ENCODE measurements around the gene ISG15.
"Not testable (repeated sequence)": the region's sequence is repeated elsewhere in the genome, so short reads cannot be mapped to it uniquely, and the experiment has no call there.

The ISG15 gene

DNA sequence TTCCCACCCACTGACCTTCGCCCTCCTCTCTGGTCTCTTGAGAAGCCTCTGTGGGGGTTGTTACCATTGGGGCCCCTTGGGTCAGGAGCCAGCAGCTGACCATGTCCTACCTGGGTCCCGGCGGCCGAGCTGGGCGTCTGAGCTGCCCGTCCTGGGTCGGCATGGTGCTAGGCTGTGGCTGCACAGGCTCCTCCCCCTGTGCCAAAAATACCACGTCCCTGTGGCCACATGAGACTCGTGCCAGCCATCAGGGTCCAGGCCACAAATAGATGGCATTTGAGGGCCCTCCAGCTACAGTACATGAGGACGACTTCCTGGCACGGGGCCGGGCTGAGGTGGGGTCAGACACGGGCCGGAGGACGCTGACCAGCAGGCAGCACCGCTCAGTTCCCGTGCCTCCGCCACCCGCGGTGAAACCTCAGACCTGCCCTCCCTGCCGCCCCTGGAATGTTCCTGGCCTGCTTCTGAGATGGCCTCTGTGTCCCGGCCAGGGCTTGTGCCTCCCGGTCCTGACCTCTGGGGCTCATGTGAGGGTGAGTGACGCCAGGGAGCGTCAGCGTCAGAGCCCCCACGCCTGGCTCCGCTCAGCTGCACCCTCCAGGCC is 31.2 kb upstream of the ISG15 start, which contains the start of gene PERM1:
TSS of gene PERM1 (minus strand) at position 139 of the 604 bp plus-strand sequence. CDS start 1,064 bp downstream, outside the sequence.
- POLR2A ChIA-PET = interaction anchor here (1.2 to 3.1 kb wide), 6 partner anchors 13 to 84 kb away, joined by 3 to 14 read pairs (median 4); partner anchors contain the start of gene HES4
- TF ChIP-seq HDGF (IDR thresholded peaks at IDR 0.05; ENCODE audit: borderline replicate concordance) (no peak), FOXK2 (IDR thresholded peaks at IDR 0.05) (no peak), ELF4 (IDR thresholded peaks at IDR 0.05) (no peak)
- no peak for DNase-seq (ENCODE audit: extremely low spot score)
- CTCF ChIA-PET = interaction anchor here (4.2 kb wide), 1 partner anchor 82 kb away, joined by 22 read pairs; no protein-coding TSS in a partner anchor

DNA sequence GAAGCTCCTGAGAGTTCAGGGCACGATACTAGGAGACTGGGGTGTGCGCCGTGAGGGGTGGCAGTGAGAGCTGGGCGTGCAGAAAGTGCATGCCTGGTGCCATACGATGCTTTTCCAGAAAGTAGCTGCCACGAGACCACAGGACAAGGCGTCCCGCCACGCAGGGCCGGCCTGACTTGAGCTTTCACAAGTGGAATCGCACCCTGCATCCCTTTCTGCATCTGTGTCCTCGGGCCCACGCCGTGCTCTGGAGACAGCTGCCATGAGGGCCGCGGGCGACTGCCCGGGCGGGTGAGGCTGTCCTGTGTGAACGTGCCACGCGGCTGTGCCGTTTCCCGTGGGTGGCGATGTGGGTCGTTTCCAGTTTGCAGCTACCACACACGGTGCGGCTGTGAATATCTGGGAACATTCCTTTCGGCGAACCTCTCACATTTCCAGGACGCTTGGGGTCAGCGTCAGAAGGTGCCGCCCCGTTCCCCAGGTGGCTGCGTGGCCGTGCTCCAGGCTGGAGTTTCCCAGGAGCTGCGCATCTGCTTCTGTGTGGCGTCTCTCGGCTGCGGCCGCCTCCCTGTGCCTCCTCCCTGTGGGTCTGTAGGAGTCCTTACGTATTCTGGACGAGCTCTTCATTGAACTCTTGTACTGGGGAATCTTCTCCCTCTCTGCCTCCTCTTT is 30.4 kb upstream of the ISG15 start:
- POLR2A ChIA-PET = interaction anchor here (1.0 to 3.1 kb wide), 6 partner anchors 14 to 81 kb away, joined by 3 to 14 read pairs (median 4); partner anchors contain the start of genes HES4 and NOC2L
- CTCF ChIA-PET = interaction anchor here (1.1 to 4.2 kb wide), 2 partner anchors 9 to 81 kb away, joined by 3 to 22 read pairs; no protein-coding TSS in a partner anchor
- TF ChIP-seq FOXA1 (IDR thresholded peaks at IDR 0.05) (no peak), BHLHE40 (IDR thresholded peaks at IDR 0.05; ENCODE audit: borderline replicate concordance) (no peak), SUZ12 (IDR thresholded peaks at IDR 0.05) (no peak), ARNT (IDR thresholded peaks at IDR 0.05) (no peak), SP1 (IDR thresholded peaks at IDR 0.05) (no peak), FOXK2 (IDR thresholded peaks at IDR 0.05) (no peak), HDGF (IDR thresholded peaks at IDR 0.05; ENCODE audit: borderline replicate concordance) (no peak), L3MBTL2 (conservative IDR thresholded peaks at IDR 0.05) (no peak), CTBP1 (IDR thresholded peaks at IDR 0.05; ENCODE audit: borderline replicate concordance) (no peak), TARDBP (IDR thresholded peaks at IDR 0.05) (no peak), ELF4 (IDR thresholded peaks at IDR 0.05) (no peak), LEF1 (IDR thresholded peaks at IDR 0.05; ENCODE audit: borderline replicate concordance) (no peak), ZNF384 (IDR thresholded peaks at IDR 0.05) (no peak)
- TF ChIP-seq, protein P1, sequence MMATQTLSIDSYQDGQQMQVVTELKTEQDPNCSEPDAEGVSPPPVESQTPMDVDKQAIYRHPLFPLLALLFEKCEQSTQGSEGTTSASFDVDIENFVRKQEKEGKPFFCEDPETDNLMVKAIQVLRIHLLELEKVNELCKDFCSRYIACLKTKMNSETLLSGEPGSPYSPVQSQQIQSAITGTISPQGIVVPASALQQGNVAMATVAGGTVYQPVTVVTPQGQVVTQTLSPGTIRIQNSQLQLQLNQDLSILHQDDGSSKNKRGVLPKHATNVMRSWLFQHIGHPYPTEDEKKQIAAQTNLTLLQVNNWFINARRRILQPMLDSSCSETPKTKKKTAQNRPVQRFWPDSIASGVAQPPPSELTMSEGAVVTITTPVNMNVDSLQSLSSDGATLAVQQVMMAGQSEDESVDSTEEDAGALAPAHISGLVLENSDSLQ (IDR thresholded peaks at IDR 0.05) = no peak
- no peak for DNase-seq (ENCODE audit: extremely low spot score)

DNA sequence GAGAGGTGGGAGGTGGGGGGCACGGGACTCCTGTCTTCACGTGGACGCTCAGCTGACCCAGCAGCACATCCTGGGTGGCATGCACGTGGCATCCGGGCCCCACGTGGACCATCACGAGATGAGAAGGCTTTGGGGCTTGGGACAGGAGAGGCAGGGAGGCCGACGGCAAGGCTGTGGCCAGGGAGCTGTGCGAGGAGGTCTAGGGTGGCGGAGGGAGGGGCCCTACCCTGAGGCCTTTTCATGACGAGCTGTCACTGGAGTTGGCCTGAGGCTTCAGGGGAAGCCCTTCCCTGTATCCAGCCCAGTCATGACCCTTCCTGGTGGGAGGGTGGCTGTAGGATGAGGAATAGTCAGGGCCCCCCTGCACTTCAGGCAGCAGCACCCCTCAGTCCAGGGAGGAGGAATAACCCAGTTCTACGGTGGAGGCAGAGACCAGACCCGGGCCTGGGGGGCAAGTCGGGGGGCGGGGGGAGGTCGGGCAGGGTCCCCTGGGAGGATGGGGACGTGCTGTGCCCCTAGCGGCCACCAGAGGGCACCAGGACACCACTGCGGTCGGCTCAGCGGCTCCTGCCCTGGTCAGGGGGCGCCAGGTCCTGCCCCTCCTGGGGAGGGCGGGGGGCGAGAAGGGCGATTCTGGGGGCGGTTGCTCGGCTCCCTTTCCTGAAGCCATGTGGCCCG is 29.4 kb upstream of the ISG15 start:
- CTCF ChIA-PET = interaction anchor here (0.7 to 4.2 kb wide), 9 partner anchors 8 to 274 kb away, joined by 3 to 22 read pairs (median 3); no protein-coding TSS in a partner anchor
- TF ChIP-seq ARNT (IDR thresholded peaks at IDR 0.05) (no peak), FOXA1 (IDR thresholded peaks at IDR 0.05) (no peak), FOXM1 (IDR thresholded peaks at IDR 0.05; ENCODE audit: borderline replicate concordance) (no peak), NFRKB (IDR thresholded peaks at IDR 0.05) (no peak), CTBP1 (IDR thresholded peaks at IDR 0.05; ENCODE audit: borderline replicate concordance) (no peak), SP1 (IDR thresholded peaks at IDR 0.05) (no peak), FOXK2 (IDR thresholded peaks at IDR 0.05) (no peak), TARDBP (IDR thresholded peaks at IDR 0.05) (no peak), L3MBTL2 (conservative IDR thresholded peaks at IDR 0.05) (no peak), SUZ12 (IDR thresholded peaks at IDR 0.05) (no peak), ELF4 (IDR thresholded peaks at IDR 0.05) (no peak), LEF1 (IDR thresholded peaks at IDR 0.05; ENCODE audit: borderline replicate concordance) (no peak), HDGF (IDR thresholded peaks at IDR 0.05; ENCODE audit: borderline replicate concordance) (no peak)
- TF ChIP-seq, protein P1 (IDR thresholded peaks at IDR 0.05) = no peak
- POLR2A ChIA-PET = interaction anchor here (0.5 to 1.3 kb wide), 5 partner anchors 11 to 43 kb away, joined by 3 to 5 read pairs (median 3); partner anchors contain the start of genes HES4 and NOC2L
- DNase-seq (ENCODE audit: extremely low spot score) = peak; percentile 78

DNA sequence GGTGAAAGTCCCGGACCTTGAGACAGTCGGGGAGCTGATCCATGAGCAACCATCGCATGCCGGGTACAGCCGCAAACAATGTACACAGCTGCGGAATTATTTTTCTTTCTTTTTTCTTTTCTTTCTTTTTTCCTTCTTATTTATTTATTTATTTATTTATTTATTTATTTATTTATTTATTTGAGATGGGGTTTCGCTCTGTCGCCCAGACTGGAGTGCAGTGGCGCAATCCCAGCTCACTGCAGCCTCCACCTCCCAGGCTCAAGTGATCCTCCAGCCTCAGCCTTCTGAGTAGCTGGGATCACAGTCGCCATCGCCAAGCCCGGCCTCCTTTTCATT is 28.9 kb upstream of the ISG15 start:
- TF ChIP-seq HDGF (IDR thresholded peaks at IDR 0.05; ENCODE audit: borderline replicate concordance) (no peak), ELF4 (IDR thresholded peaks at IDR 0.05) (no peak), FOXA1 (IDR thresholded peaks at IDR 0.05) (no peak), ZNF384 (IDR thresholded peaks at IDR 0.05) (no peak), LEF1 (IDR thresholded peaks at IDR 0.05; ENCODE audit: borderline replicate concordance) (no peak), FOXK2 (IDR thresholded peaks at IDR 0.05) (no peak), ARNT (IDR thresholded peaks at IDR 0.05) (no peak), FOXM1 (IDR thresholded peaks at IDR 0.05; ENCODE audit: borderline replicate concordance) (no peak), L3MBTL2 (conservative IDR thresholded peaks at IDR 0.05) (no peak), SUZ12 (IDR thresholded peaks at IDR 0.05) (no peak), NFRKB (IDR thresholded peaks at IDR 0.05) (no peak), SP1 (IDR thresholded peaks at IDR 0.05) (no peak), TARDBP (IDR thresholded peaks at IDR 0.05) (no peak), CTBP1 (IDR thresholded peaks at IDR 0.05; ENCODE audit: borderline replicate concordance) (no peak)
- TF ChIP-seq, protein P1 (IDR thresholded peaks at IDR 0.05) = no peak
- no peak for DNase-seq (ENCODE audit: extremely low spot score)

DNA sequence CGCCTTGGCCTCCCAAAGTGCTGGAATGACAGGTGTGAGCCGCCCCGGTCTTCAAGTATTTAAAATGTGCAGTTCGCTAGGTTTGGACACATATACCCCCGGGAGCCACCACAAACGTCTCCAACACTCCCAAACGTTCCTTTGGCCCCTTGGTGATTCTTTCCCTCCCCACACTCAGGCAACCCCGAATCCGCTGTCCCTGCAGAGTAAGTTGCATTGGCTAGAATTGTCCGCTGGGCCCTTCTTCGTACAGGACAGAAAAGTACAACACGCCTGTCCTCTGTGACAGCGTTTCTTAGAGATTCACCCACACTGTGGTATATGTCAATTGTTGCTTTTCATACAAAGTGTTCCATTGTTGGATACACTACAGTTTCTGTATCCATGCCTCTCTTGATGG is 28.2 kb upstream of the ISG15 start:
- POLR2A ChIA-PET = no interaction called here
- CTCF ChIA-PET = interaction anchor here (0.9 to 4.2 kb wide), 6 partner anchors 8 to 273 kb away, joined by 3 to 22 read pairs (median 4); no protein-coding TSS in a partner anchor

More for the DNA sequence above, 28.9 kb upstream of the ISG15 start:
- POLR2A ChIA-PET = interaction anchor here (1.3 kb wide), 1 partner anchor 25 kb away, joined by 3 read pairs; the partner anchor contains the start of gene NOC2L
- CTCF ChIA-PET = interaction anchor here (0.5 to 4.2 kb wide), 9 partner anchors 8 to 274 kb away, joined by 3 to 22 read pairs (median 3); no protein-coding TSS in a partner anchor

DNA sequence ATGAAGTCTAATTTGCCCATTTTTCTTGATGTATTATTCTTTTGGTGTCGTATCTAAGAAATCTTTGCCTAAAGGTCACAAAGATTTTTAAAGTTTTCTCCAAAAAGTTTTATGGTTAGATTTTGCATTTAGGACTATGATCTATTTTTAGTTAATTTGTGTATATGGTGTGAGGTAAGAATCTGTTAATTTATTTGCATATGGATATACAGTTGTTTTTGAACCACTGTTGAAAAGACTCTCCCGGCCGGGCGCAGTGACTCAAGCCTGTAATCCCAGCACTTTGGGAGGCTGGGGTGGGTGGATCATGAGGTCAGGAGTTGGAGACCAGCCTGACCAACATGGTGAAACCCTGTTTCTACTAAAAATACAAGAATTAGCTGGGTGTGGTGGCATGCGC is 25.2 kb upstream of the ISG15 start:
- DNase-seq (ENCODE audit: extremely low spot score); CTCF ChIA-PET: not testable (repeated sequence)
- POLR2A ChIA-PET = interaction anchor here (1.2 kb wide), 1 partner anchor 11 kb away, joined by 3 read pairs; no protein-coding TSS in a partner anchor

More for the DNA sequence above, 28.2 kb upstream of the ISG15 start:
- TF ChIP-seq SP1 (IDR thresholded peaks at IDR 0.05) (no peak), CTBP1 (IDR thresholded peaks at IDR 0.05; ENCODE audit: borderline replicate concordance) (no peak), SUZ12 (IDR thresholded peaks at IDR 0.05) (no peak), ARNT (IDR thresholded peaks at IDR 0.05) (no peak), BHLHE40 (IDR thresholded peaks at IDR 0.05; ENCODE audit: borderline replicate concordance) (no peak), FOXK2 (IDR thresholded peaks at IDR 0.05) (no peak)
- DNase-seq (ENCODE audit: extremely low spot score) = no peak

DNA sequence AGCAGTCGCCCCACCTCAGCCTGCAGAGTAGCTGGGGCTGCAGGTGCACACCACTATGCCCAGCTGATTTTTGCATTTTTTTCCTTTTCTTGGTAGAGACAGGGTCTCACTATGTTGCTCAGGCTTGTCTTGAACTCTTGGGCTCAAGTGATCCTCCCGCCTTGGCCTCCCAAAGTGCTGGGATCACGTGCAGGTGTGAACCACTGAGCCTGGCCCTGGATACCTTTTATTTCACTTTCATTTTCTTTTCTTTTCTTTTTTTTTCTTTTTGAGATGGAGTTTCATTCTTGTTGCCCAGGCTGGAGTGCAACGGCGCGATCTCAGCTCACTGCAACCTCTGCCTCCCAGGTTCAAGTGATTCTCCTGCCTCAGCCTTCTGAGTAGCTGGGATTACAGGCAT is 22.0 kb upstream of the ISG15 start:
- CTCF ChIA-PET; POLR2A ChIA-PET; DNase-seq (ENCODE audit: extremely low spot score): not testable (repeated sequence)

All from HEK293T (cell line).